H9 (cell line): ENCODE results near the gene MYO7B. TPM values are rescaled to one million over a fixed set of nuclear protein-coding genes. Genes with fewer than 3 reads are reported as not detected.

Experiments
- DNase-seq: peaks from one replicate; pipeline ENCODE4 v3.0.0-alpha.2; 2017
- H2AFZ ChIP-seq: one replicate; pipeline ENCODE4 v1.6.1; 2013; ENCODE audit warnings: mild to moderate bottlenecking, low read length, control low read depth, moderate library complexity
- H2AK5ac ChIP-seq: 2 replicates; pipeline ENCODE4 v1.6.1; 2013; ENCODE audit warnings: low read length, control low read depth, mixed read lengths; ENCODE audit not compliant: insufficient read length
- H2BK120ac ChIP-seq: one replicate; pipeline ENCODE4 v1.6.1; 2013; ENCODE audit warnings: low read depth, mild to moderate bottlenecking, low read length, control low read depth, inconsistent platforms; ENCODE audit not compliant: poor library complexity, severe bottlenecking
- H2BK12ac ChIP-seq: 2 replicates; pipeline ENCODE4 v1.6.1; 2013; ENCODE audit warnings: low read length, control low read depth, mixed read lengths, low read depth; ENCODE audit not compliant: insufficient read length
- H2BK15ac ChIP-seq: 2 replicates; pipeline ENCODE4 v1.6.1; 2013; ENCODE audit warnings: low read depth, low read length, control low read depth
- H2BK20ac ChIP-seq: one replicate; pipeline ENCODE4 v1.6.1; 2013; ENCODE audit warnings: low read depth, mild to moderate bottlenecking, low read length, control low read depth, inconsistent platforms; ENCODE audit not compliant: poor library complexity, severe bottlenecking
- H2BK5ac ChIP-seq: 2 replicates; pipeline ENCODE4 v1.6.1; 2013; ENCODE audit warnings: low read length, control low read depth, mixed read lengths; ENCODE audit not compliant: insufficient read length
- H3K14ac ChIP-seq: 2 replicates; pipeline ENCODE4 v1.6.1; 2013; ENCODE audit warnings: low read length, control low read depth; ENCODE audit not compliant: insufficient read depth
- H3K18ac ChIP-seq: 2 replicates; pipeline ENCODE4 v1.6.1; 2013; ENCODE audit warnings: low read depth, mild to moderate bottlenecking, mixed read lengths, low read length, control low read depth; ENCODE audit not compliant: insufficient read length
- H3K23ac ChIP-seq: 2 replicates; pipeline ENCODE4 v1.6.1; 2013; ENCODE audit warnings: low read length, control low read depth, mixed read lengths, low read depth; ENCODE audit not compliant: insufficient read length
- H3K23me2 ChIP-seq: 2 replicates; pipeline ENCODE4 v1.6.1; 2013; ENCODE audit warnings: low read depth, mild to moderate bottlenecking, mixed read lengths, low read length, control low read depth; ENCODE audit not compliant: insufficient read length, poor library complexity, severe bottlenecking
- H3K27ac ChIP-seq: 2 replicates; pipeline ENCODE4 v1.5.1; 2013; ENCODE audit warnings: low read length, control low read depth, mixed read lengths, low read depth; ENCODE audit not compliant: insufficient read length
- H3K27me3 ChIP-seq: 2 replicates; pipeline ENCODE4 v1.6.1; 2013; ENCODE audit warnings: low read length, control low read depth, inconsistent platforms; ENCODE audit not compliant: insufficient read depth
- H3K4ac ChIP-seq: 2 replicates; pipeline ENCODE4 v1.6.1; 2013; ENCODE audit warnings: low read depth, mild to moderate bottlenecking, control low read depth, inconsistent platforms, low read length, moderate library complexity
- H3K4me1 ChIP-seq: 2 replicates; pipeline ENCODE4 v1.6.1; 2013; ENCODE audit warnings: low read length, control low read depth, inconsistent platforms; ENCODE audit not compliant: insufficient read depth
- H3K4me2 ChIP-seq: 2 replicates; pipeline ENCODE4 v1.6.1; 2013; ENCODE audit warnings: low read length, control low read depth, mixed read lengths; ENCODE audit not compliant: insufficient read length, insufficient read depth
- H3K56ac ChIP-seq: 2 replicates; pipeline ENCODE4 v1.6.1; 2013; ENCODE audit warnings: low read depth, mild to moderate bottlenecking, mixed read lengths, low read length, control low read depth; ENCODE audit not compliant: insufficient read length
- H3K79me1 ChIP-seq: 2 replicates; pipeline ENCODE4 v1.6.1; 2013; ENCODE audit warnings: low read depth, mild to moderate bottlenecking, moderate library complexity, low read length, control low read depth, inconsistent platforms; ENCODE audit not compliant: insufficient read depth, poor library complexity, severe bottlenecking
- H3K79me2 ChIP-seq: 2 replicates; pipeline ENCODE4 v1.6.1; 2013; ENCODE audit warnings: low read length, control low read depth, inconsistent platforms; ENCODE audit not compliant: insufficient read depth
- H3K9ac ChIP-seq: 2 replicates; pipeline ENCODE4 v1.6.1; 2013; ENCODE audit warnings: low read length, control low read depth, mixed read lengths; ENCODE audit not compliant: insufficient read length; ENCODE audit errors: extremely low read depth
- H3K9me3 ChIP-seq: one replicate; pipeline ENCODE4 v1.6.1; 2013; ENCODE audit warnings: low read depth, low read length, inconsistent platforms; ENCODE audit not compliant: control insufficient read depth
- H3T11ph ChIP-seq: one replicate; pipeline ENCODE4 v1.6.1; 2013; ENCODE audit warnings: mild to moderate bottlenecking, low read length, control low read depth, inconsistent platforms
- H4K20me1 ChIP-seq: one replicate; pipeline ENCODE4 v1.6.1; 2013; ENCODE audit not compliant: control insufficient read depth, insufficient read length, insufficient read depth
- H4K5ac ChIP-seq: 2 replicates; pipeline ENCODE4 v1.6.1; 2013; ENCODE audit warnings: low read depth, mild to moderate bottlenecking, mixed read lengths, low read length, control low read depth; ENCODE audit not compliant: insufficient read length
- H4K8ac ChIP-seq: replicated peaks from 2 replicates; pipeline ENCODE4 v1.6.1; 2013; ENCODE audit warnings: low read length, control low read depth, mixed read lengths, low read depth; ENCODE audit not compliant: insufficient read length
- H4K91ac ChIP-seq: 2 replicates; pipeline ENCODE4 v1.6.1; 2013; ENCODE audit warnings: low read depth, mild to moderate bottlenecking, moderate library complexity, mixed read lengths, low read length, control low read depth; ENCODE audit not compliant: insufficient read length
- H3K27ac Mint-ChIP-seq, 3 experiments: 2 replicates in 2 of 3; 3 replicates in 1 of 3; pipeline ENCODE4 v1.8.0; 2020 to 2021; ENCODE audit warnings: mixed read lengths in 3 of 3, mild to moderate bottlenecking in 1 of 3, moderate library complexity in 1 of 3
- H3K27me3 Mint-ChIP-seq: 2 replicates; pipeline ENCODE4 v1.8.0; 2021; ENCODE audit warnings: low read depth, mild to moderate bottlenecking, moderate library complexity, mixed read lengths
- H3K36me3 Mint-ChIP-seq, 3 experiments: 2 replicates in 2 of 3; 3 replicates in 1 of 3; pipeline ENCODE4 v1.8.0; 2020 to 2021; ENCODE audit warnings: low read depth in 3 of 3, mixed read lengths in 3 of 3; ENCODE audit not compliant: insufficient read depth in 1 of 3
- H3K4me1 Mint-ChIP-seq, 2 experiments: 2 replicates each; pipeline ENCODE4 v1.8.0; 2020; ENCODE audit warnings: mixed read lengths in 2 of 2
- H3K4me3 Mint-ChIP-seq, 2 experiments: 2 replicates in 1 of 2; 3 replicates in 1 of 2; pipeline ENCODE4 v1.8.0; 2020 to 2021; ENCODE audit warnings: mild to moderate bottlenecking in 2 of 2, mixed read lengths in 2 of 2, moderate library complexity in 1 of 2
- H3K9me3 Mint-ChIP-seq, 2 experiments: 2 replicates in 1 of 2; 3 replicates in 1 of 2; pipeline ENCODE4 v1.8.0; 2020; ENCODE audit warnings: mild to moderate bottlenecking in 2 of 2, mixed read lengths in 2 of 2, moderate library complexity in 1 of 2
- CTCF ChIP-seq: fragments of 200-600 bp; sonication (generic); conservative IDR thresholded peaks from 3 replicates; pipeline ENCODE4 v1.8.0; 2021; ENCODE audit warnings: antibody characterized with exemption, mild to moderate bottlenecking
- WGBS: extraction: QIAGEN DNeasy Blood & Tissue Kit; methylation state at CpG from one replicate; pipeline ENCODE4 v1.1.7; 2013; ENCODE audit warnings: missing lambda C conversion rate, low lambda C conversion rate, mixed read lengths; ENCODE audit not compliant: insufficient read length; ENCODE audit errors: extremely low coverage; 5-methylcytosine and 5-hydroxymethylcytosine counted together
- total RNA-seq: library from RNA; stranded (reverse); gene quantifications from 2 replicates; pipeline ENCODE4 v1.2.1, GENCODE V29; 2021

Gene MYO7B
- total RNA-seq, 1 experiment from 2014 or later: not detected

DNA sequence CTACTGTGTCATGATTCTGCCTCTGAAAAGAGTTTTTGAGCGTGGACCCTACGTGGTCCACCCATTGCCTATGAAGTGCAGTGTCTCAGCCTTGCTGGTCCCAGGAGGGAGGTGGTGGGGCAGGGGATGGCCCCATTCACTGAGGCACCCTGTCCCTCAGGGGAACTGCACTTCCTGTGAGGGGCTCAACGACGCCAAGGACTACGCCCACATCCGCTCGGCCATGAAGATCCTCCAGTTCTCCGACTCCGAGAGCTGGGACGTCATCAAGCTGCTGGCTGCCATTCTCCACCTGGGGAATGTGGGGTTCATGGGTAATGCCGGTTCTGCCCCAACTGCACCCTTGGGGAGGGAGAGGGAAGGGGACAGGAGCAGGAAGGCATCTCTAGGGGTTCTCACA, 42.5 kb downstream of the MYO7B start:
- H3K79me2 ChIP-seq: no peaks in the 10 kb centered on the region
- no peaks in the 10 kb centered on the region for H3K9me3 ChIP-seq
- no peak for DNase-seq
- no peak overlapping the region for H3K14ac ChIP-seq
- no peak overlapping the region for H2AFZ ChIP-seq
- no peak overlapping the region for H4K91ac ChIP-seq
- no peak overlapping the region for H2BK5ac ChIP-seq
- H3K79me1 ChIP-seq: no peaks in the 10 kb centered on the region
- TF ChIP-seq CTCF: no peak
- no peak overlapping the region for H3T11ph ChIP-seq
- peaks cover 0 to 2% of the 10 kb centered on the region in 2 experiments; a peak in 1 of 4 replicates for H3K4me1 Mint-ChIP-seq
- H2BK120ac ChIP-seq: no peak overlapping the region
- H3K23me2 ChIP-seq: no peaks in the 10 kb centered on the region
- H2BK12ac ChIP-seq: no peak overlapping the region
- no peaks in the 10 kb centered on the region for H3K4me1 ChIP-seq
- H4K5ac ChIP-seq: no peak overlapping the region
- no peak overlapping the region for H3K27ac Mint-ChIP-seq
- H3K4me2 ChIP-seq: no peak overlapping the region
- no peaks in the 10 kb centered on the region for H3K27me3 ChIP-seq
- no peaks in the 10 kb centered on the region for H4K20me1 ChIP-seq
- H2BK15ac ChIP-seq: no peak overlapping the region
- no peak overlapping the region for H3K56ac ChIP-seq
- H3K9ac ChIP-seq: no peak overlapping the region
- no peak overlapping the region for H2AK5ac ChIP-seq
- H3K36me3 Mint-ChIP-seq: no peaks in the 10 kb centered on the region; a peak in 1 of 7 replicates
- no peak overlapping the region for H3K4ac ChIP-seq
- H4K8ac ChIP-seq: no peak overlapping the region
- H3K4me3 Mint-ChIP-seq: no peak overlapping the region
- no CpG with 5 or more reads among the region's 11 CpGs for WGBS
- no peaks in the 10 kb centered on the region; the same call in 1 of the 2 replicates for H3K27me3 Mint-ChIP-seq
- H3K27ac ChIP-seq: no peak overlapping the region
- H3K23ac ChIP-seq: no peak overlapping the region
- H3K9me3 Mint-ChIP-seq: no peaks in the 10 kb centered on the region
- H3K18ac ChIP-seq: no peak overlapping the region
- H2BK20ac ChIP-seq: no peak overlapping the region
